ENCODE measurements around the gene MMP8.

- TF ChIP-seq ZNF114 (CRISPR knock-in tag; IDR thresholded peaks at IDR 0.05): no peak
- no peak for TF ChIP-seq POLR2AphosphoS5 (IDR thresholded peaks at IDR 0.05; ENCODE audit: low read depth)
- TF ChIP-seq NANOG (IDR thresholded peaks at IDR 0.05; ENCODE audit: borderline replicate concordance): no peak
- no peak for TF ChIP-seq EZH2 (IDR thresholded peaks at IDR 0.05; ENCODE audit: low read depth, unreplicated experiment)
- TF ChIP-seq CTCF (conservative IDR thresholded peaks at IDR 0.05; ENCODE audit: low read depth in 2 of 2): peak; percentile 85 to 91
- TF ChIP-seq REST (IDR thresholded peaks at IDR 0.05; ENCODE audit: unreplicated experiment): no peak
- no peak for TF ChIP-seq CREB1 (CRISPR knock-in tag; IDR thresholded peaks at IDR 0.05; ENCODE audit: low read depth)
- TF ChIP-seq EZH2phosphoT487 (IDR thresholded peaks at IDR 0.05; ENCODE audit: unreplicated experiment): no peak
- no peak for TF ChIP-seq JUNB (IDR thresholded peaks at IDR 0.05; ENCODE audit: unreplicated experiment)
Observed at GRCh38 chr11:102666331-102666957, 58.3 kb downstream of the MMP8 start.
